T-helper 2 cell treated with Interferon-gamma antibody and Interleukin-4, amounts not matched to agents 5 μg/mL and 100 μg/mL, for 36 hours (primary cell): ENCODE results near the gene PRODH2.

Experiments
- DNase-seq: peaks from one replicate; pipeline ENCODE4 v3.0.0; 2021; ENCODE audit warnings: low spot score
- H3K27ac Mint-ChIP-seq: one replicate; pipeline ENCODE4 v1.8.0; 2021; ENCODE audit warnings: mild to moderate bottlenecking, mixed read lengths
- H3K27me3 Mint-ChIP-seq: one replicate; pipeline ENCODE4 v1.8.0; 2021; ENCODE audit warnings: low read depth, mixed read lengths
- H3K36me3 Mint-ChIP-seq: one replicate; pipeline ENCODE4 v1.8.0; 2021; ENCODE audit warnings: low read depth, mixed read lengths
- H3K4me1 Mint-ChIP-seq: one replicate; pipeline ENCODE4 v1.8.0; 2021; ENCODE audit warnings: low read depth, mixed read lengths
- H3K4me3 Mint-ChIP-seq: one replicate; pipeline ENCODE4 v1.8.0; 2022; ENCODE audit warnings: mild to moderate bottlenecking, moderate library complexity, mixed read lengths
- H3K9me3 Mint-ChIP-seq: one replicate; pipeline ENCODE4 v1.8.0; 2021; ENCODE audit warnings: mixed read lengths

Gene PRODH2

DNA sequence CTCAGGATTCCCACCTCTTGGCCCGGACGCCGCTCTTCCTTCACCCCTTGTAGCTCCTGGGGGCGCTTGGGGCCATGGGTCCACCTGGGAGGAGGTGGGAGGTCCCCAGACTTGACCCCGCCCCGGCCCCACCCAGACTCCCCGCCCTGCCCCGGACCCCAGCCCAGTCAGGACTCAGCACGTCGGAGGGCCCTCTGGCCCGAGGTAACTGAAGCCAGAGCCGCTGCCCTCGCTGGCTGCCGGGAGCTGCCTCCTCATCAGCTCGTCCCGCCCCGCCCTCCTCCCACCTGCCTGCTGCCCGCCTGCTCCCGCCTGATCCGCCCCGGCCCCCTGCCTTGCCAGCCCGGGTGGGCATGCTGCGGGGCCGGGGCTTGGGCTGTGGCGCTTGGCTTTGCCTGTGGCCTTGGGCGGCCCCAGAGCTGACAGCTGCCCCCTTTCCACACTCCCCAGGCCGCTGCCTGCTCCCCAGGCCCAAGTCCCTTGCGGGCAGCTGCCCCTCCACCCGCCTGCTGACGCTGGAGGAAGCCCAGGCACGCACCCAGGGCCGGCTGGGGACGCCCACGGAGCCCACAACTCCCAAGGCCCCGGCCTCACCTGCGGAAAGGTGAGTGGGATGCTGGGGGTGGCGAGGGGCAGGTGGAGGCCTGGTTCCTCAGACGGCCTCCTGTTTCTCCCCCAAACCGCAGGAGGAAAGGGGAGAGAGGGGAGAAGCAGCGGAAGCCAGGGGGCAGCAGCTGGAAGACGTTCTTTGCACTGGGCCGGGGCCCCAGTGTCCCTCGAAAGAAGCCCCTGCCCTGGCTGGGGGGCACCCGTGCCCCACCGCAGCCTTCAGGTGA, 27.9 kb downstream of the PRODH2 start:
- no peak overlapping the region for H3K27ac Mint-ChIP-seq
- H3K4me3 Mint-ChIP-seq: no peak overlapping the region
- no peaks in the 10 kb centered on the region for H3K27me3 Mint-ChIP-seq
- peaks cover 10% of the 10 kb centered on the region for H3K36me3 Mint-ChIP-seq
- no peak for DNase-seq
- no peaks in the 10 kb centered on the region for H3K9me3 Mint-ChIP-seq
- H3K4me1 Mint-ChIP-seq: peaks cover 1% of the 10 kb centered on the region

DNA sequence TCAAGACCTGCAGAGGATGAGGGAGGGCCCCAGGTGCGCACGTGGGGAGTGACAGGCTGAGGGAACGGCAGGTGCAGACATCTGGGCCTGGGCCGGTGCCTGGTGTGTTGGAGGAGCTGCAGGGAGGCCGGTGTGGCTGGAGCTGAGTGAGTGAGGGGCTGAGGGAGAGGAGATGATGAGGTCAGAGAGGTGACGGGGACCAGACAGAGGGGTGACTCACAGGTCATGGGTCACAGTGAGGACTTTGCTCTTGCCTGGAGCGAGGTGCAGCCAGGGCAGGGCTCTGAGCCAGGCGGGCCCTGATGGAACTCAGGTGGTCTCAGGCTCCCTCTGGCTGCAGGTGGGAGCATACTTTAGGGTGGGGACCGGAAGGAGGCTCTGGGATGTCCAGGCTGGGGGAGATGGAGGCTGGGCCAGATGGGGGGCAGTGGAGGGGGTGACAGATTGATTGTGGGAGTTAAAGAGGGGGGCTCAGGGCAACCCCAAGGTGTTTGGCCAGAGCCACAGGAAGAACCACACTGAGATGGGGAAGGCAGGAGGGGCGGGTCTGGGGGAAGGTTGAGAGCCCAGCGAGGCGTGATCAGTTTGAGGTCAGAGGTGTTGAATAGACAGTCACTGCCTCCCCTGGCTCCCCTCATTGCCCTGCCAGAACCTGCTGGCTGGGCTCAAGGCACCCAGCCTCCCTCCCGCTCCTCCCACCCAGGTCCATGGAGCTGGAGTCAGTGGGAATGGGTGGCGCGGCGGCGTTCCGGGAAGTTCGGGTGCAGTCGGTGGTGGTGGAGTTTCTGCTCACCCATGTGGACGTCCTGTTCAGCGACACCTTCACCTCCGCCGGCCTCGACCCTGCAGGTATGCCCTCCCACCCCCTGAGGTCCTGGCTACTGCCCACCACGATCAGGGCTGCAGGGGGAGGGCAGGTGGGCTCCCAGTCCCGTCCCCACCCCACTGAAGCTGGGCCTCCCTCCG, 28.9 kb downstream of the PRODH2 start:
- Mint-ChIP-seq H3K9me3 (no peaks in the 10 kb centered on the region), H3K27me3 (no peaks in the 10 kb centered on the region), H3K36me3 (peaks cover 16% of the 10 kb centered on the region), H3K4me3 (no peak overlapping the region), H3K27ac (no peak overlapping the region), H3K4me1 (peaks cover 1% of the 10 kb centered on the region)
- DNase-seq: no peak

DNA sequence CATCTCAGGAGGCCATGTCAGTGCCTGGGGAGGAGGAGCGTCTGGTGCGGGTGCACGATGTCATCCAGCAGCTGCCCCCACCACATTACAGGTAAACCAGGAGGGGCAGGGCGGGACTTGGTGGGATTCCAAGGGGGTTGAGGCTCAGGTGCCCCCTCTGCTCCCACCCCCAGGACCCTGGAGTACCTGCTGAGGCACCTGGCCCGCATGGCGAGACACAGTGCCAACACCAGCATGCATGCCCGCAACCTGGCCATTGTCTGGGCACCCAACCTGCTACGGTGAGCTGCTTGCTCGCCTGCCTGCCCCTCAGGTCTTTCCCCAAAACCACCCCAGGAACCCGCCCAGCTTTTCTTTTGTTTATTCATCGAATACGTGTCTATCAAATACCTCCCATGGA, 30.1 kb downstream of the PRODH2 start:
- no peak overlapping the region for H3K4me3 Mint-ChIP-seq
- peaks cover 1% of the 10 kb centered on the region for H3K4me1 Mint-ChIP-seq
- no peaks in the 10 kb centered on the region for H3K9me3 Mint-ChIP-seq
- H3K27me3 Mint-ChIP-seq: no peaks in the 10 kb centered on the region
- peaks cover 20% of the 10 kb centered on the region for H3K36me3 Mint-ChIP-seq
- no peak overlapping the region for H3K27ac Mint-ChIP-seq
- DNase-seq: no peak

DNA sequence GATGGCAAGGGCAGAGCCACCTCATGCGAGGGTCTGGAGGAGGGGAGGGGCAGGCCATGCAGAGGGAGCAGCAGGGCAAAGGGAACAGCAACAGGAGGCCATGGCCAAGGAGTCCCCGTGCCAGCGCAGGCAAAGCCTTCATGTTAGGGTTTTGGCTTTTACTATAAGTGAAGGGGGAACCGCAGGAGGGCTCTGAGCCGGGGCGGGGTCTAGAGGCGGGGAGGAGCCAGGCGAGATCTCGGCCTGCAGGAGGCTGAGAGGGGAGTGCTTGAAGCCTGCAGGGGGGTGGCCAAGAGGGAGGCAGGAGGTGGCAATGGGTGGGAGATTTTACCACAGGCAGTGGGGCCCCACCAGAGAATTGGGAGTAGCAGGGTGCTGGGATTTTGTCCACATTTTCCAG, 31.0 kb downstream of the PRODH2 start:
- Mint-ChIP-seq H3K36me3 (peaks cover 24% of the 10 kb centered on the region), H3K4me1 (peaks cover 5% of the 10 kb centered on the region)
- no peak for DNase-seq

DNA sequence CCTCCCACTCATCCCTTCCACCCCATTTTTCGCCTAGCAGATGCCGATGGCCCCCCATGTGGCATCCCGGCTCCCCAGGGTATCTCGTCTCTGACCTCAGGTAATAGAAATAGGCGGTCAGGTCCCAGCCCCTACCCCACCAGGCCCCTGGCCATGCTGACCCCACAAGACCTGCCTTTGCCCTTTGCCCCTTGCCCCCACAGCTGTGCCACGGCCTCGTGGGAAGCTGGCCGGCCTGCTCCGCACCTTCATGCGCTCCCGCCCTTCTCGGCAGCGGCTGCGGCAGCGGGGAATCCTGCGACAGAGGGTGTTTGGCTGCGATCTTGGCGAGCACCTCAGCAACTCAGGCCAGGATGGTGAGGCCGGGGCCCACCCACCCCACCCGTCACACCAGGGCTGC, 31.9 kb downstream of the PRODH2 start:
- H3K4me1 Mint-ChIP-seq: peaks cover 12% of the 10 kb centered on the region
- H3K9me3 Mint-ChIP-seq: no peaks in the 10 kb centered on the region
- H3K36me3 Mint-ChIP-seq: peaks cover 24% of the 10 kb centered on the region
- no peaks in the 10 kb centered on the region for H3K27me3 Mint-ChIP-seq
- no peak for DNase-seq
- H3K27ac Mint-ChIP-seq: no peak overlapping the region
- no peak overlapping the region for H3K4me3 Mint-ChIP-seq

More for the DNA sequence above, 31.0 kb downstream of the PRODH2 start:
- H3K4me3 Mint-ChIP-seq: no peak overlapping the region
- H3K27me3 Mint-ChIP-seq: no peaks in the 10 kb centered on the region
- H3K27ac Mint-ChIP-seq: no peak overlapping the region
- no peaks in the 10 kb centered on the region for H3K9me3 Mint-ChIP-seq

DNA sequence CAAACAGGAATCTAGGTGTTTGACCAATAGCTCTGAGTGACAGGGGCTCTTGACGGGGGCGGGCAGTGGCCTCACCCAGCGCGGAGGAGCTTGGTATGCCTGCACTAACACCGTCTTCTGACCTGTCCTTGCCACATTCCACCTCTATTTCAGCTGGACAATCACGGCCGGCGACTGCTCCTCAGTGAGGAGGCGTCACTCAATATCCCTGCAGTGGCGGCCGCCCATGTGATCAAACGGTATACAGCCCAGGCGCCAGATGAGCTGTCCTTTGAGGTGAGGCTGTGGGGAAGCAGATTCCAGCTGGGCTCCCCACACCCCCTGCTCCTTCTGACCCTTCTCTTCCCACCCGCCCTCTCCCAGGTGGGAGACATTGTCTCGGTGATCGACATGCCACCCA, 32.6 kb downstream of the PRODH2 start:
- Mint-ChIP-seq H3K9me3 (no peaks in the 10 kb centered on the region), H3K27ac (no peak overlapping the region), H3K27me3 (no peaks in the 10 kb centered on the region), H3K4me3 (no peak overlapping the region), H3K4me1 (peaks cover 12% of the 10 kb centered on the region), H3K36me3 (peaks cover 24% of the 10 kb centered on the region)
- DNase-seq: no peak

DNA sequence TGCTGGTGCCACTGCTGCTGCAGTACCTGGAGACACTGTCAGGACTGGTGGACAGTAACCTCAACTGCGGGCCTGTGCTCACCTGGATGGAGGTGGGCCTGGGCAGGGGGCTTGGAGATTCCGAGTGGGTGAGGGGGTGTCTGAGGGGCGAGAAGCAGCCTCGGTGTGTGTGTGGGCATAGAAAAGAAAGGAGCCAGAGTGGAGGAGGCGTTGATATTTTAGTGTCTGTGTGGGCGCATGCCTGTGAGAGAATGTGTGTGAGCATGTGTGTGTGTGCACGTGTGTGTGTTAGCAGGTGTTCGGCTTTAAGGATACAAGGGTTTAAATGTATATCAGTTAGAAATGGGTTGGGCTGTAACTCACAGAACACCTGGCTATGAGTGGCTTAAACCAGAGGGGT, 33.6 kb downstream of the PRODH2 start:
- no peaks in the 10 kb centered on the region for H3K9me3 Mint-ChIP-seq
- peaks cover 24% of the 10 kb centered on the region for H3K36me3 Mint-ChIP-seq
- H3K4me1 Mint-ChIP-seq: peaks cover 19% of the 10 kb centered on the region
- DNase-seq: no peak
- no peak overlapping the region for H3K27ac Mint-ChIP-seq
- no peak overlapping the region for H3K4me3 Mint-ChIP-seq
- H3K27me3 Mint-ChIP-seq: no peaks in the 10 kb centered on the region

DNA sequence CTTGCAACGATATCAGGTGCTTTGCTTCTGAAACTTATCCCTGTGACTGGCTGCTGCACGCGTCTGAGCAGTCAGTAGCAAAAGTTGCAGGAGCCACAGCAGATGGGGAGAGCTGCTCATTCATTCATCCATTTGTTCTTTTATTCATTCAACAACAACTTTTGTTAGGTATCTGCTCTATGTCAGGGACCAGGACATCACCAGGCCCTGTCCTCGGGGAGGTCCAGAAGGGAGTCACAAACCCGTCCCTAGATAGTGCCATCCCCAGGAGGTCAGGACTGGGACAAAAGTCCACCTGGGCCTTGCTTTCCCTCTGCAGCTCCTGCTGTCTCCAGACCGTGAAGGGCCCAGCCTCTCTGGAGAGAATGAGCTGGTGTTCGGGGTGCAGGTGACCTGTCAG, 34.7 kb downstream of the PRODH2 start:
- Mint-ChIP-seq H3K36me3 (peaks cover 18% of the 10 kb centered on the region), H3K4me1 (peaks cover 18% of the 10 kb centered on the region), H3K4me3 (peak overlapping the region; percentile 26), H3K9me3 (no peaks in the 10 kb centered on the region), H3K27ac (no peak overlapping the region), H3K27me3 (no peaks in the 10 kb centered on the region)
- no peak for DNase-seq

DNA sequence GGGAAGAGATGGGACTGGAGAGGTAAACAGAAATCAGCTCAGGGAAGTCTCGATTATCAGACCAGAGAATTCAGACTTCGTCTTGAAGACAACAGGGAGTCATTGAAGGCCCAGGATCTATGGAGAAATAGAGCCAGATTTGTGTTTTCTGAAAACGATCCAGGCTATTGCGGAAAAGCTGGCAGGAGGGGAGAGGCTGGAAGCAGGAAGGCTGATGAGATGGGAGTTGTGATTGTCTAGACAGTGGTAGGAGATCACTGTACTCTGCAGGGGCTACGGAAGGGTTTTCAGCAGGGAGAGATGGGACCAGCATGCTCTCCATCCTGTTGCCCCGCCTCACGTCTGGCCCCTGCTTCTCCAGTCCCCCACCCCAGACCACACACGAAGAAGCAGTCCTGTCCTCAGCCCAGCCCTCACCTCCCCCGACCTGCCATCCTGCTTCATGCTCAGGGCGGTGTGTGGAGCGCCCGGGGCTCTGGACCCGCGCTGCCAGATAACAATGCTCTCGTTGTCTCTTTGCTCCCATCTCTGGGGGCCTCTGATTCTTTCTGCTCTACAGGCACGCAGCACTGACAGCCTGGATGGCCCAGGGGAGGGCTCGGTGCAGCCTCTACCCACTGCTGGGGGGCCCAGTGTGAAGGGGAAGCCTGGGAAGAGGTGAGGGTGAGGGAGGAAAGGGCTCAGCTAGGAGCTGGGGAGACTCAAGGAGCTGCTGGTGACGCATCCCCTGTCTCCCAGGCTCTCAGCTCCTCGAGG, 35.4 kb downstream of the PRODH2 start:
- Mint-ChIP-seq H3K27ac (no peak overlapping the region), H3K4me1 (peaks cover 18% of the 10 kb centered on the region), H3K4me3 (peak overlapping the region; percentile 88), H3K9me3 (no peaks in the 10 kb centered on the region), H3K36me3 (peaks cover 16% of the 10 kb centered on the region), H3K27me3 (no peaks in the 10 kb centered on the region)
- no peak for DNase-seq

DNA sequence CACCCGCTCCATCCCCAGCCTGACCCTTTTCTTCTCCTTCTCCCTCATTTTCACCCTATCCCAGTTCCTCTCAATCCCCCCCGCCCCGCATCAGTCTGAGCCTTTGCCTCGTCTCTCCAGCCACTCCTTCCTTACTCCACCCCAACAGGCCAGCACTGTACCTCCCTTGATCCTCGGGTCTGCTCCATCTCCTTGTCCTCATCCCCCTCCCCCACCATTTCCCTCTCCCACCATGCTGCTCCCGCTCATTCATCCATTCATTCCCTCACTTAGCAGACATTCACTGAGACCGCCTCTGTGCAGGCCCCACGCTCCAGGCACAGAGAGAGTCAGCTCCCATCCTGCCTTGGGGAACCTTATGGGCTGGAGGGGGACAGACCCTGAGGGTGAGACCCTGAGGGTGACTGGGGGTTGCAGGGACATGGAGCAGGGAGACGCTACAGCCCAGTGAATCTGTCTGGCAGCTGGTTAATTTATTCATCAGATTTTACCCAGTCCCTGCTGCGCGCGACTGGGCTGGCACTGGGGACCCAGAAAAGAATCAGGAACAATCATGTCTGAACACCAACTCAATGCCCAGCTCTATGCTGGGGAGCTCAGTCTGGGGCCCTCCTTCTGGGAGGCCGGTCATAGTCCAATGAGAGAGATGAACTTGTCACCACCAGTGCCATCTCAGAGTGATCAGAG, 36.4 kb downstream of the PRODH2 start:
- DNase-seq: no peak
- H3K27ac Mint-ChIP-seq: peak overlapping the region; percentile 88
- no peaks in the 10 kb centered on the region for H3K9me3 Mint-ChIP-seq
- H3K36me3 Mint-ChIP-seq: peaks cover 16% of the 10 kb centered on the region
- peaks cover 18% of the 10 kb centered on the region for H3K4me1 Mint-ChIP-seq
- H3K27me3 Mint-ChIP-seq: no peaks in the 10 kb centered on the region
- peak overlapping the region; percentile 88 for H3K4me3 Mint-ChIP-seq

DNA sequence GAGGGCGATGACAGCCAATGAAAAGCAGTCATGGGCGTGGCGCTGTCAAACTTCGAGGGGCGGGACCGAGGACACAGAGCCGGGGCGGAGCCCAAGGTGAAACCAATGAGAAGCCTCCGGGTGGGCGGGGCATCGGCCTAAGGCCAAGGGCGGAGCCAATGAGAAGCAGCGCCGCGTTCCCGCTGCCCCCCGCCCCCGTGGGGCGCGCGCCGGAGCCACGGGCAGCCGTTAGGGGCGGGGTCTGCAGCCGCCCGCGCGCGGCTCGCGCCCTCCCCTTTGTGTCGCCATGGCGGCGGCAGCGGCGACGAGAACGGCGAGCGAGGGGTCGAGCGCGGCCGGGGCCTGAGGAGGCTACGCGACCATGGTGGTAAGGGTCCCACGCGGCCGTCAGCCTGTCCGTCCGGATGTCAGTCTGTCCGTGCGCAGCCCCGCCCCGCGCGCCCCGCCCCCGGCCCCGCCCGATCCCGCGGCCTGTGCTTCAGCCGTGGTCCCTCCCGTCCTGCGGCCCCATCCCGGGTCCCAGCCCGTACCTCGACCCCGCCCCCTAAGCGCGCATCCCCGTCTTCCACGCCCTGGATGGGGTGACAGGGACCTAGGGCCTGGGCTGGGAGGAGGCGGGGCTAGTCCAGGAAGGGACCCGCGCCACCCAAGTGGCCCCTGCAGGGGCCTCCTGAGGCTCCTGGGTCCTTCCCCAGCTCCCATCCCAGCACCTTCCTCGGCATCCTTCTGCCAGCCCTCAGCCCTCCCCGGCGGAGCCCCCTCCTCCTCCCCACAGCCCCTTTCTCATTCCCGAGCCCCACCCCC, 37.1 kb downstream of the PRODH2 start, which contains the start of gene ARHGAP33:
ARHGAP33 (plus strand) TSS at position 267 of the 804 bp plus-strand sequence; CDS start at position 362, 95 bp downstream.
- Mint-ChIP-seq H3K36me3 (peaks cover 17% of the 10 kb centered on the region), H3K4me3 (peak within 1 kb of the TSS; percentile 92), H3K4me1 (peaks cover 18% of the 10 kb centered on the region), H3K9me3 (no peaks in the 10 kb centered on the region), H3K27ac (peak within 1 kb of the TSS; percentile 88), H3K27me3 (no peaks in the 10 kb centered on the region)
- DNase-seq: peak; percentile 99

DNA sequence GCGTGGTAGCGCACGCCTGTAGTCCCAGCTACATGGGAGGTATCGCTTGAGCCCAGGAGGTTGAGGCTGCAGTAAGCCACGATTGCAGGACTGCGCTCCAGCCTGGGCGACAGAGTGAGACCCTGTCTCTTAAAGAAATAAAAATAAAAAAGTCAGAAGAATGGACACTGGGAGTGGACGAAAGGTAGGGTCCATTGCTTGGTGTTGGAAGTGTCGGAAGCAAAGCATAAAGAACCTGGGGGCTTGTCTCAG, 37.7 kb downstream of the PRODH2 start:
- Mint-ChIP-seq H3K27me3 (no peaks in the 10 kb centered on the region), H3K9me3 (no peaks in the 10 kb centered on the region), H3K4me3 (peak overlapping the region; percentile 92), H3K27ac (peak overlapping the region; percentile 36), H3K4me1 (peaks cover 18% of the 10 kb centered on the region), H3K36me3 (peaks cover 17% of the 10 kb centered on the region)
- no peak for DNase-seq
